GM12892 (cell line): Measurements from ENCODE around the gene UGT1A6.

Experiments
- POLR2A ChIP-seq: IDR thresholded peaks from 2 replicates; pipeline ENCODE4 v1.6.1; 2011; ENCODE audit warnings: low read depth, low read length, control low read depth
- POLR2AphosphoS5 ChIP-seq: IDR thresholded peaks from 2 replicates; pipeline ENCODE4 v1.6.1; 2011; ENCODE audit warnings: low read depth, low read length, control low read depth
- TAF1 ChIP-seq: IDR thresholded peaks from 2 replicates; pipeline ENCODE4 v1.6.1; 2011; ENCODE audit warnings: low read depth, mild to moderate bottlenecking, control low read depth, low read length, borderline replicate concordance

DNA sequence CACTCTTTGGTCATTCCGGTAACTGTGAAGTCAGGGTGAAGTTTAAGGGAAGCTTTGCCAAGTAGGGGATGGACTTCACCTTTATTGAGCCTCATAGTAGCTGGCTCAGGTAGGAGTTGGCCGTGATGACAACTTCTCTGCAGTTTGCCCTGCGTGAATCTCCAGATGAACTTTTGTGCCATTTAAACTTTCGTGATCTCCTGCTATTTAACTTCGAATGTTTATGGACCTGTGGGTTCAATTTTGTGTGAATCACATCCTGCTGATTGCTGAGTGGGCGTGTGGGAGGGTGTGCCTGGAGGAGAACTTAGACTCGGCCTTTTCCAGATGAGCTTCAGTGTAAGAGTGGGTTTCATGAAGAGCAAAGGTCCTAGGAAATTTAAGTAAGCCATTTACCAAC lies 71.6 kb downstream of the UGT1A6 start:
- no peak for TF ChIP-seq POLR2A
- TF ChIP-seq POLR2AphosphoS5: no peak
- TF ChIP-seq TAF1: no peak
